NCI-H2227 (cell line): ENCODE data around the gene MICU2.

ENCODE experiments used
- DNase-seq: peaks from one replicate; lab custom pipeline; 2025; ENCODE audit not compliant: unreplicated experiment; lab: John Stamatoyannopoulos, UW

The MICU2 gene

DNA sequence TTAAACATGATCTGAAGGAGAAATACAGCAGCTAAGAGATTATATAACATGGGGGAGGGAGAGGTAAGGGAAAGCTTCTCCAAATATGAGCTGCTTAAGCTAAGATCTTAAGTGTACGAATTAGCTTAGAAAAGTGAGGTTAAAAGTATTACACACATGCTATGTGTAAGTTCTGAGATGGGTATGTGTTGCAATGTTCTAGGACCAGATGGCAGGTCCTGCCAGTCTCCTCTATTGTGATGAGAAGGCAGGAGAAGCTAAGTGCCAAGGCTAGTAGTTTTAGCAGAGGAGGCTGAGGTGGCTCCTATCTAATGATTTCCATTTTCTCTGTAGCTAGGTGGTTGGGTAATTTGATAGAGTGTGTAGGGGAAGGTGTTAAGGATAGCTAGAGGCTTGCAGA is 57.6 kb downstream of the MICU2 start:
- DNase-seq, result no peak

- DNase-seq, result no peak
Observed at GRCh38 chr13:21544515-21544914, 59.5 kb downstream of the MICU2 start.

DNA sequence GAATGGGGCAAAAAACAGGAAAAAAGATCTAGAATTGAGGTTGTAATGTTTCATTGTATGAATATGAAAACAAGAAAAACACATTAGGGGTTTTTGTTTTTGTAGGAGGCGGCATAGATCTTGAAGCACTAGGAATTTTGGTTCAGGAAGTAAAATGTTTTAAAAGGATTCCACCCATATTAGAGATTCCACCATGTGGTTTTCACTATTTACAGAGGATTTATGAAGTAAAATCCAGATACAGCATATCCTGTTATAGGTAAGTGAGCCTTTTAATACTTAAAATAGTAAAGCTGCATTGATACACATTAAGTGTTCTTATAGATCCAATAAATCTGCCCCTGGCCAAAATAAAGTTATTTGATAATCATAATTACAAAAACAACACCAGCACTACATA is 61.4 kb downstream of the MICU2 start:
- DNase-seq, result no peak

- DNase-seq, result no peak
Observed at GRCh38 chr13:21541980-21542379, 62.0 kb downstream of the MICU2 start.

DNA sequence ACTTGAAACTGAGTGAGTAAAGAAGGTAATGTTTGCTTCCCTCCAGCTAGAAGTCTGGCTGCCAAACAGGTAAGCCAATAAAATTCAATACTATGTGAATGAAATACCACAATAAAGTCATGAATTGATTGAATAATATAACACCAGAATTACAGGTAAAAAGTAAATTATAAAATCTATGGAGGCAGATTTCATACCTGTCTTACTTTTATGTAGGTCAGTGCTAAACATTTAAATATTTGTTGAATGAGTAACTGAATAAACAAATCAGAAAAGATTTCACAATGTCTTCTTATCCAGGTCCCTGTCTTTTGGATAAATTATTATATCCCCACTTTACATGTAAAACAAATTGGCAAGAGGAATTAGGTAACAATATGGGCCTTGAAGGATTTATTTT is 62.7 kb downstream of the MICU2 start:
- DNase-seq, result no peak

- DNase-seq, result no peak
Observed at GRCh38 chr13:21539687-21540086, 64.3 kb downstream of the MICU2 start.

GRCh38 chr13:21538753-21539152 is 65.2 kb downstream of the MICU2 start:
- DNase-seq, result no peak

GRCh38 chr13:21538280-21538679 is 65.7 kb downstream of the MICU2 start:
- DNase-seq, result no peak

GRCh38 chr13:21537105-21537504 is 66.9 kb downstream of the MICU2 start:
- DNase-seq, result no peak

DNA sequence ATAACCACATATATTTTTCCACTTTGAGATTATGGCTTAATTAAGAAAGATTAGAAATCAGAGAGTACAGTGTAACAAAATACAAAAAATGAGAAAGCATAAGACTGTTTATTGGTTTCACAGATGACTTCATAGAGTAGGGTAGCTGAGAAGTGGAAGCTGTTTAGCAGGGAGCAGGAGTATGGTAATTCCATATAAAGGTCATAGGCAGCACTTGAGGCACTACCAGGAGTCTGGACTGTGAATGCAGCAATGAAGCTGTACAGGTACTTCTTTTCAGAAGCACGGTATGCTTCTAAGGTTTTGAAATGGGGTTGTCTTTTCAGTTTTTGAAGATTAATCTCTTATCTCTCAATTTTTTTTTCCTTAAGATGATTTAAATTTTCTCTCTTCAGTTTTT is 69.2 kb downstream of the MICU2 start:
- no peak for DNase-seq

DNA sequence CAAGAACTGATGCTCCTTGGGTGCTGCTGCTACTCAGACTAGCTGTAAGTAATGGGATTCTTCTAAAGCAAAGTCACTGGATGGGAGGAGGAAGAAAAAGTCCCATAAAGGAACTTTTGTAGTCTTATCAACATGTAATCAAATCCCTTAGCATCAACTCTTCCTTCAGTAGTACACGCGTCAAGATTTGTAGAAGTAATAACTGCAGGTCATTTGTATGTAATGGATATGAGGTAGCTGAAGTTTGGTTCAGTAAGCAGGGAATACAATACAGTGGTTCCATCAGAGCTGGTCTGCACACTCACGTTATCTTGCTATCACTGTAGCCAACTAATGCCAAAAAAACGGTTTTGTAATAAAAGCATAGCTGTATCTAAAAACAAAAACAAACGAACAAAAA is 72.5 kb downstream of the MICU2 start:
- DNase-seq, result no peak

DNA sequence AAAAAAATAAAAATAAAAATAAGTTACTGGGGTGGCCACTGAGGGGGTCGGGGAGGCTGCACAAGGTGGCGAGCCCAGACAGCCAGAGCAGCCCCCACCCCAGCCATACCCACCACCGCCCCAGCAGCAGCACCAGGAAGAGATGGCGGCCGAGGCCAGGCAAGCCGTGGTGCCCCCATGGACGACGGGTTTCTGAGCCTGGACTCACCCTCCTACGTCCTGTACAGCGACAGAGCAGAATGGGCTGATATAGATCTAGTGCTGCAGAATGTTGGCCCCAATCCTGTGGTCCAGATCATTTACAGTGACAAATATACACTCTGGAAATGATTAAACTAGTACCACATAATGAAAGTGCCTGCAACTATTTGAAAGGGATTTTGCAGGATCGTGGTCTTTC is 73.3 kb downstream of the MICU2 start:
- DNase-seq, result no peak

- no peak for DNase-seq
Observed at GRCh38 chr13:21529146-21529893, 74.7 kb downstream of the MICU2 start.

DNA sequence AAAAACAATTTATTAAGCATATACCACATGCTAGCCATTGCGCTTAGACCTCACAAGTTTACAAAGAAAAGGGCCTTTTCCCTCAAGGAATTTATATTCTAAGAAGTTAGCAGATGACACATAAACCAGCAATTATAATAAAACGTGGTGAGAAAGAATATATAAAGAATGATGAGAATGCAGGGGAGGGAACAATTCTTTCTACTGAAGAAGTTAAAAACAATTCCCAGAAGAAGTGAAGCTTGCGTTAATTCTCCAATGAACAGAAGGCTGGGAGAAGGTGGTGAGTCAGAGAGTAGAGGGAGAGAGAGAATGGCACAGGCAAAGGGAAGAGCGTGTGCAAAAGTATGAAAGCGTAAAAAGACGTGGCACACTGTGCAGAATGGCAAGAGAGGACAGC is 75.4 kb downstream of the MICU2 start:
- DNase-seq, result no peak

- DNase-seq, result no peak
Observed at GRCh38 chr13:21526707-21527540, 77.0 kb downstream of the MICU2 start.

- DNase-seq, result no peak
Observed at GRCh38 chr13:21522847-21523246, 81.1 kb downstream of the MICU2 start.

DNA sequence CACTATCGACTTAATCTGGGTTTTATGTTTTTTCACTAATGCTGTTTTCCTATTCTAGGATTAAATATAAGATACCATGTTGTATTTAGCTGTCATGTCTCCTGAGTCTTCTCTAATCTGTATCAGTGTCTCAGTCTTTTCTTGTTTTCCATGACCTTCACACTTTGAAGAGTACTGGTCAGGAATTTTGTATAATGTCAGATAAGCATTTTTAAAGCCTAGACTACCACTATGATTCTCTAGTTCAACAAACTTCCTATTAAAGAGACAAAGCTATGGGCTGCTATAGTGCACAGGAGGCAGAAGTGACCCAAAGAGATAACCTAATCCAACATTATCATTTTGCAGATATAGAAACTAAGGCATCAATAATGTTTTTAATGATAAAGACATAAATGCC is 81.8 kb downstream of the MICU2 start:
- no peak for DNase-seq

DNA sequence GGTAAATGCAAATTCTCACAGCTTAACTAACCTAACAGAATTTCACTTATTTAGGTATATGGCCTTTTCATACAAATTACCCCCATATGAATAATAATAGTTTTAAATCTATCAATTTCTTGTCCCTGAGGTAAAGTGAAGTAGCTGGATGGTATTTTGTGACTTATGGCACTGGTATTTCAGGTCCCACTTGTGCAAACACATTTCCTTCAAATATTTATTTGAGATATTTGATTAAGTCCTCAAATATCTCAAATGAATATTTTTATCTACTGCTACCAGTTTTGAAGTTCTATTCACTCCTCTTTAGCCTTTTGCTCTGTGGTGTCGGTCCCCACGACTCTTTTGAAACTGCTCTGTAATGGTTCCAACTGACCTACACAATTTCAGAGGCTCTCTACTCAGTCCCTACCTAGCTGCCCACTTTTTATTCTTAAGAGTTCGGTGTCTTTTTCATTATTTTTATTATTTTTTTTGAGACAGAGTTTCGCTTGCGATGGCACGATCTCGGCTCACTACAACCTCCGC is 85.3 kb downstream of the MICU2 start:
- DNase-seq, result no peak

DNA sequence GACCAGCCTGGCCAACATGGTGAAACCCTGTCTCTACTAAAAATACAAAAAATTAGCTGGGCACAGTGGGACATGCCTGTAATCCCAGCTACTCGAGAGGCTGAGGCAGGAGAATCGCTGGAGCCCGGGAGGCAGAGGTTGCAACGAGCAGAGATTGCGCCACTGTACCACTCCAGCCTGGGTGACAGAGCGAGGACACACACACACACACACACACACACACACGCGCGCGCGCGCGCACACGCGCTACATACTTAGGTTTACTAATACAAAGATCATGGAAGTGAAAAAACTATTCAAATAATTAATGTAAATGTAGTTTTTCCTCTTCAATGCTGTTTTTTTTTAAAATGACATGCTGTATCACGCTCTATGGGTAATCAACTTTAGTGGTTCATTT is 86.4 kb downstream of the MICU2 start:
- DNase-seq, result no peak

DNA sequence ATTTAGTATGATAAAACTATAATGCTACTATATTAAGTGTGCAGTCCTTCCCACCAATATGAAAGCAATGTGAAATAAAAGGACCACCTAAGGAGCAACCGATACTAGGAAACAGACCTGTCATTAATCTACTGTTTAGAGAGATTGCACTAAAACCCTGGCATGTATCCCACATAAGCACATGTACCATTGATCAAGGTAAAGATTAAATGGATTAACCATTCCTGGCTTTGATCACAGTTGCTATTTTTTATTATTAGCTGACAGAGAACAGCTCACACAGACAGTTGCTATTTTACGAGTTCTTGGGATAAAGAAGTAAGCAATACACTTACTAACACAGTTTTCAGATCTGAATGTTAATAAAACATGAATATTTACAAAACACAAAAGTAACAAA is 87.2 kb downstream of the MICU2 start:
- DNase-seq, result no peak

GRCh38 chr13:21511849-21512248 is 92.1 kb downstream of the MICU2 start:
- DNase-seq, result no peak

DNA sequence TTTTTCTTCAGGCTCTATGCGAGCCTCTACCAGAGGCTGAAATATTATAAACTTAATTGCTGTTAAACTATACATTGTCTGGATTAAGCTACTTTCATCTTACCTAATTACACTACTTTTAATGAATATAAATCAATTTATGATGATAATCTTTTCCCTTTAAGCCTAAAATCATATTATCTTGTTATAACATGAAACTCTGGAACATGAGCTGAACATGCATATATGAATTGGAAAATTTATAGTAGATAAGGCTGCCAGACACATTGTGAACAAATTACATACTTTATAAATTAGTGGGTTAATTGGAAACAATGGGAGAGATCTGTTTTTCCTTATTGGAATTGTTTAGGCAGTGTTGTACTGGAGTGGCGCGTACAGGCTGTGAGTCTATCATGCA is 99.6 kb downstream of the MICU2 start:
- DNase-seq, result no peak
